T1000 (cell line): ENCODE measurements around the gene S100A10.

Source experiments
- DNase-seq: peaks from one replicate; lab custom pipeline; 2025; ENCODE audit warnings: mixed read lengths; lab: John Stamatoyannopoulos, UW

The S100A10 gene

GRCh38 chr1:151935894-151936602 is 57.6 kb downstream of the S100A10 start:
- DNase-seq = no peak

- DNase-seq = no peak
Observed at GRCh38 chr1:151935154-151935553, 58.5 kb downstream of the S100A10 start.

GRCh38 chr1:151934048-151934493 is 59.6 kb downstream of the S100A10 start:
- DNase-seq = peak; percentile 34
